Hepatocyte (in vitro differentiated cells): Measurements from ENCODE around the gene ALG9. TPM values are rescaled to one million over a fixed set of nuclear protein-coding genes. Genes with fewer than 3 reads are reported as not detected.

Experiments
- DNase-seq: peaks from one replicate; pipeline ENCODE4 v3.0.0-alpha.2; 2016; ENCODE audit warnings: low spot score
- H2AFZ ChIP-seq: fragments of 200-600 bp; sonication (generic); 2 replicates; pipeline ENCODE4 v1.6.0; 2016; ENCODE audit warnings: antibody characterized with exemption, mild to moderate bottlenecking
- H3K27ac ChIP-seq: fragments of 200-600 bp; sonication (generic); 2 replicates; pipeline ENCODE4 v1.5.1; 2016; ENCODE audit warnings: mild to moderate bottlenecking
- H3K27me3 ChIP-seq: fragments of 200-600 bp; sonication (generic); 2 replicates; pipeline ENCODE4 v1.6.1; 2016
- H3K36me3 ChIP-seq: fragments of 200-600 bp; sonication (generic); replicated peaks from 2 replicates; pipeline ENCODE4 v1.5.1; 2016; ENCODE audit warnings: low read depth; ENCODE audit not compliant: insufficient read depth
- H3K4me1 ChIP-seq: fragments of 200-600 bp; sonication (generic); 2 replicates; pipeline ENCODE4 v1.5.1; 2016; ENCODE audit warnings: mild to moderate bottlenecking, moderate library complexity; ENCODE audit not compliant: insufficient read depth
- H3K4me2 ChIP-seq: fragments of 200-600 bp; sonication (generic); 2 replicates; pipeline ENCODE4 v1.6.0; 2016
- H3K4me3 ChIP-seq: fragments of 200-600 bp; sonication (generic); 2 replicates; pipeline ENCODE4 v1.5.1; 2016; ENCODE audit warnings: mild to moderate bottlenecking
- H3K79me2 ChIP-seq: fragments of 200-600 bp; sonication (generic); 2 replicates; pipeline ENCODE4 v1.6.0; 2017; ENCODE audit warnings: mild to moderate bottlenecking
- H3K9me2 ChIP-seq: fragments of 200-600 bp; sonication (generic); replicated peaks from 2 replicates; pipeline ENCODE4 v1.6.0; 2017; ENCODE audit warnings: mild to moderate bottlenecking; ENCODE audit not compliant: insufficient read depth
- H3K9me3 ChIP-seq: fragments of 200-600 bp; sonication (generic); 2 replicates; pipeline ENCODE4 v1.5.1; 2016; ENCODE audit warnings: low read depth, mild to moderate bottlenecking
- H4K20me1 ChIP-seq: fragments of 200-600 bp; sonication (generic); 2 replicates; pipeline ENCODE4 v1.6.0; 2016; ENCODE audit warnings: mild to moderate bottlenecking; ENCODE audit not compliant: insufficient read depth, poor library complexity, severe bottlenecking
- CTCF ChIP-seq: fragments of 200-600 bp; sonication (generic); IDR thresholded peaks from 2 replicates; pipeline ENCODE4 v1.5.1; 2016; ENCODE audit warnings: antibody characterized with exemption, mild to moderate bottlenecking; ENCODE audit not compliant: poor library complexity
- EZH2 ChIP-seq: fragments of 200-600 bp; sonication (generic); IDR thresholded peaks from 2 replicates; pipeline ENCODE4 v1.6.1; 2016; ENCODE audit warnings: antibody characterized with exemption, mild to moderate bottlenecking, borderline replicate concordance
- EZH2phosphoT487 ChIP-seq: fragments of 200-600 bp; sonication (generic); IDR thresholded peaks from one replicate; pipeline ENCODE4 v1.6.1; 2018; ENCODE audit warnings: antibody characterized with exemption, mild to moderate bottlenecking, low read depth, moderate library complexity; ENCODE audit not compliant: unreplicated experiment, severe bottlenecking
- WGBS: methylation state at CpG from one replicate; pipeline ENCODE4 v1.1.6; 2016; ENCODE audit warnings: low lambda C conversion rate; ENCODE audit errors: missing lambda C conversion rate; 5-methylcytosine and 5-hydroxymethylcytosine counted together
- polyA plus RNA-seq: library from polyadenylated mRNA; unstranded; fragments of >200 nt; fragmentation: Nextera tagmentation; extraction: Ambion mirVana; gene quantifications from 2 replicates; pipeline ENCODE4 v1.2.1, GENCODE V29; 2016
- total RNA-seq: library from RNA; depleted of rRNA; stranded (reverse); fragments of >200 nt; gene quantifications from 2 replicates; pipeline ENCODE4 v1.2.3, GENCODE V29; 2014

Gene ALG9
- total and polyA plus RNA-seq, 2 experiments from 2014 or later = 22.6 to 52.4 TPM

- H3K4me3 ChIP-seq = no peak overlapping the region
- no peak for DNase-seq
Measured at GRCh38 chr11:111778047-111778558, 93.3 kb downstream of the ALG9 start.

GRCh38 chr11:111777094-111778046 lies 94.0 kb downstream of the ALG9 start:
- Histone ChIP-seq H3K4me3 (no peak overlapping the region), H3K79me2 (no peaks in the 10 kb centered on the region), H3K27me3 (no peaks in the 10 kb centered on the region), H4K20me1 (no peaks in the 10 kb centered on the region), H2AFZ (no peak overlapping the region), H3K27ac (peak overlapping the region; percentile 54), H3K4me2 (peak overlapping the region; percentile 14), H3K36me3 (no peaks in the 10 kb centered on the region), H3K4me1 (peaks cover 9% of the 10 kb centered on the region), H3K9me3 (no peaks in the 10 kb centered on the region), H3K9me2 (no peaks in the 10 kb centered on the region)
- WGBS = 59% methylated on average over 4 of the region's 4 CpGs
- DNase-seq = peak; percentile 85
- TF ChIP-seq EZH2phosphoT487 = no peak
- TF ChIP-seq CTCF = peak; percentile 81

More at GRCh38 chr11:111778047-111778558, 93.3 kb downstream of the ALG9 start:
- Histone ChIP-seq H3K4me1 (peaks cover 9% of the 10 kb centered on the region), H2AFZ (no peak overlapping the region), H3K79me2 (no peaks in the 10 kb centered on the region), H3K9me3 (no peaks in the 10 kb centered on the region), H3K27me3 (no peaks in the 10 kb centered on the region), H3K36me3 (no peaks in the 10 kb centered on the region), H3K9me2 (no peaks in the 10 kb centered on the region), H4K20me1 (no peaks in the 10 kb centered on the region), H3K4me2 (peak overlapping the region; percentile 14), H3K27ac (peak overlapping the region; percentile 54)
- 40% methylated on average over 3 of the region's 3 CpGs for WGBS
- TF ChIP-seq EZH2 = no peak
- no peak for TF ChIP-seq EZH2phosphoT487
- no peak for TF ChIP-seq CTCF

- no peak overlapping the region for H3K4me3 ChIP-seq
- no peaks in the 10 kb centered on the region for H4K20me1 ChIP-seq
- 91% methylated on average over 6 of the region's 6 CpGs for WGBS
- no peaks in the 10 kb centered on the region for H3K9me3 ChIP-seq
- no peaks in the 10 kb centered on the region for H3K36me3 ChIP-seq
- H3K9me2 ChIP-seq = no peaks in the 10 kb centered on the region
- H3K4me1 ChIP-seq = peaks cover 9% of the 10 kb centered on the region
- no peaks in the 10 kb centered on the region for H3K79me2 ChIP-seq
- H3K4me2 ChIP-seq = no peak overlapping the region
- no peaks in the 10 kb centered on the region for H3K27me3 ChIP-seq
- TF ChIP-seq EZH2phosphoT487 (no peak), EZH2 (no peak), CTCF (no peak)
- no peak for DNase-seq
- H3K27ac ChIP-seq = peak overlapping the region; percentile 17
- no peak overlapping the region for H2AFZ ChIP-seq
Measured at GRCh38 chr11:111776398-111777093, 94.8 kb downstream of the ALG9 start.
